Esophagus squamous epithelium (tissue), 5 donors: ENCODE measurements around the gene ROCK2. TPM values are rescaled to one million over a fixed set of nuclear protein-coding genes. Genes with fewer than 3 reads are reported as not detected.
"Not testable (repeated sequence)": the region's sequence is repeated elsewhere in the genome, so short reads cannot be mapped to it uniquely, and the experiment has no call there.

Experiments
- DNase-seq: peaks from one replicate; lab custom pipeline; 2025; lab: John Stamatoyannopoulos, UW
- H3K27ac ChIP-seq, 4 donors: fragments of 200-600 bp; sonication (generic); one replicate each; pipeline ENCODE4 v1.5.1; 2016 to 2019; ENCODE audit warnings: mild to moderate bottlenecking in 1 of 4
- H3K27me3 ChIP-seq, 4 donors: fragments of 200-600 bp; sonication (generic); 1 replicate in 3 of 4; 2 replicates in 1 of 4; pipeline versions ENCODE4 v1.5.1 to v1.6.0; 2017 to 2021; ENCODE audit warnings: antibody characterized with exemption in 1 of 4
- H3K36me3 ChIP-seq, 3 donors: fragments of 200-600 bp; sonication (generic); one replicate each; pipeline ENCODE4 v1.5.1; 2016 to 2019
- H3K4me1 ChIP-seq, 3 donors: fragments of 200-600 bp; sonication (generic); one replicate each; pipeline ENCODE4 v1.5.1; 2017 to 2019
- H3K4me3 ChIP-seq, 4 donors: fragments of 200-600 bp; sonication (generic); 1 replicate in 3 of 4; 2 replicates in 1 of 4; pipeline ENCODE4 v1.5.1; 2016 to 2019; ENCODE audit warnings: mild to moderate bottlenecking in 2 of 4, moderate library complexity in 1 of 4
- H3K9me3 ChIP-seq, 3 donors: fragments of 200-600 bp; sonication (generic); one replicate each; pipeline ENCODE4 v1.5.1; 2016 to 2019
- CTCF ChIP-seq, 6 experiments: fragments of 450-650 bp in 4 of 6; fragments of 200-600 bp in 2 of 6; sonication (generic) in 2 of 6; IDR thresholded peaks; one replicate each; pipeline ENCODE4 v1.5.1; 2016 to 2019; ENCODE audit warnings: antibody characterized with exemption in 6 of 6, mild to moderate bottlenecking in 4 of 6, moderate library complexity in 4 of 6
- POLR2A ChIP-seq, 4 donors: fragments of 450-650 bp; IDR thresholded peaks; one replicate each; pipeline ENCODE4 v1.6.1; 2017; ENCODE audit warnings: antibody characterized with exemption in 4 of 4, mild to moderate bottlenecking in 4 of 4, moderate library complexity in 3 of 4
- WGBS, 2 donors: methylation state at CpG; one replicate each; pipeline ENCODE4 v1.1.5; 2018; 5-methylcytosine and 5-hydroxymethylcytosine counted together
- intact Hi-C: fragments of 100-400 bp; cut with DNase I; formaldehyde crosslinking; loops from one replicate; pipeline ENCODE4 v1.15.0; 2022
- total RNA-seq, 4 donors: library from RNA; depleted of rRNA; stranded (reverse); fragments of >200 nt; gene quantifications; one replicate each; pipeline ENCODE4 v1.1.0, GENCODE V29; 2016
- donor health status: DM: yes; HTN: yes; CAD: no.

Gene ROCK2
- total RNA-seq, 4 donors from 2014 or later = 15.2 to 50.5 (median 21.4) TPM

- no peak overlapping the region for H3K4me3 ChIP-seq
- H3K4me1 ChIP-seq = no peaks in the 10 kb centered on the region
- intact Hi-C loops = no loop called here
- TF ChIP-seq POLR2A (IDR thresholded peaks at IDR 0.05) (no peak), CTCF (IDR thresholded peaks at IDR 0.05) (no peak)
- whole genome bisulfite sequencing, 2 donors = 51 to 65% methylated on average over 2 of the region's 2 CpGs
- no peak for DNase-seq
- H3K9me3 ChIP-seq = no peaks in the 10 kb centered on the region
- H3K27me3 ChIP-seq = no peaks in the 10 kb centered on the region
- no peak overlapping the region for H3K27ac ChIP-seq
- peaks cover 0 to 7% (median 0%) of the 10 kb centered on the region in 3 donors for H3K36me3 ChIP-seq
Measured at GRCh38 chr2:11260979-11261378, 83.5 kb downstream of the ROCK2 start.

GRCh38 chr2:11257964-11258363 lies 86.5 kb downstream of the ROCK2 start:
- intact Hi-C loops = no loop called here
- no peak for DNase-seq
- no peak overlapping the region for H3K4me3 ChIP-seq

GRCh38 chr2:11257078-11257477 lies 87.4 kb downstream of the ROCK2 start:
- Histone ChIP-seq H3K4me1 (no peaks in the 10 kb centered on the region), H3K27ac (no peak overlapping the region), H3K9me3 (no peaks in the 10 kb centered on the region), H3K36me3 (peaks cover 0 to 7% (median 0%) of the 10 kb centered on the region in 3 donors), H3K27me3 (no peaks in the 10 kb centered on the region), H3K4me3 (no peak overlapping the region)
- TF ChIP-seq CTCF (IDR thresholded peaks at IDR 0.05) (no peak), POLR2A (IDR thresholded peaks at IDR 0.05) (no peak)
- WGBS, 2 donors = 92 to 94% methylated on average over 15 to 16 of the region's 16 CpGs
- DNase-seq = no peak
- intact Hi-C loops = no loop called here

More at GRCh38 chr2:11257964-11258363, 86.5 kb downstream of the ROCK2 start:
- TF ChIP-seq CTCF (IDR thresholded peaks at IDR 0.05) (no peak), POLR2A (IDR thresholded peaks at IDR 0.05) (no peak)
- Histone ChIP-seq H3K9me3 (no peaks in the 10 kb centered on the region), H3K4me1 (no peaks in the 10 kb centered on the region), H3K27ac (no peak overlapping the region), H3K27me3 (no peaks in the 10 kb centered on the region), H3K36me3 (peaks cover 0 to 7% (median 0%) of the 10 kb centered on the region in 3 donors)
- WGBS, 2 donors = 87 to 95% methylated on average over 3 of the region's 3 CpGs

- intact Hi-C loops = no loop called here
- H3K36me3 ChIP-seq = peaks cover 0 to 7% (median 0%) of the 10 kb centered on the region in 3 donors
- WGBS, 2 donors = 80 to 89% methylated on average over 7 of the region's 7 CpGs
Measured at GRCh38 chr2:11256166-11256565, 88.3 kb downstream of the ROCK2 start.

GRCh38 chr2:11254100-11254536 lies 90.3 kb downstream of the ROCK2 start:
- Histone ChIP-seq H3K27ac (no peak overlapping the region), H3K4me3 (no peak overlapping the region), H3K9me3 (no peaks in the 10 kb centered on the region), H3K36me3 (peaks cover 0 to 11% (median 0%) of the 10 kb centered on the region in 3 donors), H3K4me1 (no peaks in the 10 kb centered on the region), H3K27me3 (no peaks in the 10 kb centered on the region)
- no peak for DNase-seq
- TF ChIP-seq POLR2A (IDR thresholded peaks at IDR 0.05) (no peak), CTCF (IDR thresholded peaks at IDR 0.05) (no peak)
- intact Hi-C loops = no loop called here
- 63 to 76% methylated on average over 2 of the region's 2 CpGs for WGBS, 2 donors

More at GRCh38 chr2:11256166-11256565, 88.3 kb downstream of the ROCK2 start:
- Histone ChIP-seq H3K4me3 (no peak overlapping the region), H3K27me3 (no peaks in the 10 kb centered on the region), H3K9me3 (no peaks in the 10 kb centered on the region), H3K27ac (no peak overlapping the region), H3K4me1 (no peaks in the 10 kb centered on the region)
- no peak for DNase-seq
- no peak for TF ChIP-seq POLR2A (IDR thresholded peaks at IDR 0.05)

- H3K27ac ChIP-seq, H3K27me3 ChIP-seq, H3K4me3 ChIP-seq, intact Hi-C loops, H3K9me3 ChIP-seq, H3K4me1 ChIP-seq, DNase-seq: not testable (repeated sequence)
- 97 to 100% methylated on average over 4 of the region's 4 CpGs for WGBS, 2 donors
- peaks cover 0 to 25% (median 0%) of the 10 kb centered on the region in 3 donors for H3K36me3 ChIP-seq
Measured at GRCh38 chr2:11252458-11252857, 92.0 kb downstream of the ROCK2 start.
